HG03095 (cell line): Measurements from ENCODE around the gene RHBDF2.

ENCODE experiments used
- ATAC-seq: cut with Tn5 transposase; IDR thresholded peaks from one replicate; pipeline ENCODE4 v1.9.1; 2021; ENCODE audit warnings: moderate library complexity; ENCODE audit not compliant: unreplicated experiment

Gene RHBDF2

DNA sequence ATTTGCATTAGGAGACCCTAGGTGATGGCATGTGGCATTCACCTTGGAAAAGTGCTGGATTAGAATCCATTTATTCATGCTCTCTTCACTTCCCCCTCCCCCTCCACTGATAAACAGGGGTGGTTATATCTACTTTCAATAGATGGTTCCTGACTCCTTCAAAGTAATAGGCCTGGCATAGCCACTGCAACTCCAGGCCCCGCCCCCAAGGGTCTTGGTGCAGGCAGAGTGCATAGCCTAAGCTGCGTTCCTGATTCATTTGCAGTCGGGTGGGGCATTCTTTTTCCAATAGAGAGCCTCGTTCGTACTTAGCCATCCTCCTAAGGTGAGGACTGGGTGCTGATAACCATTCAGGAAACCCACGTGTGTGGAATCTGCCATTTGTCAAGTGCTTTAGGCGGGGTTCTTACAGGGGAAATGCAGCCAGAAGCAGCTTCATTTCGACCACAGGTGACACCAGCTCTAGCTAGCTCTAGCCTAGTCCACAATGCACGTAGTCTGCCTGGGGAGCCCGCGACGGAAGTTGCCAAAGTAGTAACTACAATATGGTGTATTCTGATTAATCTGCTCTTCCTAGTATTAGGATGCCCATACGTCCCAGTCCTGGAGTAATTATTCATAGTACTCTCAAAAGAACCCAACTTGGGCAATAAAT, 59.4 kb downstream of the RHBDF2 start:
- ATAC-seq: no peak

DNA sequence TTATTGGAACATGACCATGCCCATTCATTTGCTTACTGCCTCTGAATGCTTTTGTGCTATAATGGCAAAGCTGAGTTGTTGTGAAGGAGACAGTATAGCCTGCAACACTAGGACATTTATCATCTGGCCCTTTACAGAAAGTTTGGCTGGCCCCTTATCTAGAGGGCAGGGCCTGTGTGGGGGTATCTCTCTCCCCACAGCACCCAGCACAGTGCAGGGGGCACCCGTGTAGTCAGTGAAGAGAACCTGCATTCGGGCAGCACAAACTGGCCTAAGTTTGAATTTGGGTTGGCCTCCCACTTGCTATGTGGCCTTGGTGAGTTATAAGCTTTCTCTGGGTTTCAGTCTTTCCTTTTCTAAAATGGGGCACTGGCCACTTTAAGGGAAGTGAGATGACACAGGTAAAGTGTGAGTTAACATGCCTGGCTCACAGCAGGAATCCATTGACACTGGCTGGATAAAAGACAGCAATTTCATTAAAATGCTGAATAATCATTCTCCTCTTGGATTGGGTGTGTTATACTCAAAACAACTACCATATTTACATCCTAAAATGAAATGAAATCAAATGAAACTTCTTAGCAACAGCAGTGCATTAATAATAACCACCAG, 60.4 kb downstream of the RHBDF2 start:
- ATAC-seq: no peak

DNA sequence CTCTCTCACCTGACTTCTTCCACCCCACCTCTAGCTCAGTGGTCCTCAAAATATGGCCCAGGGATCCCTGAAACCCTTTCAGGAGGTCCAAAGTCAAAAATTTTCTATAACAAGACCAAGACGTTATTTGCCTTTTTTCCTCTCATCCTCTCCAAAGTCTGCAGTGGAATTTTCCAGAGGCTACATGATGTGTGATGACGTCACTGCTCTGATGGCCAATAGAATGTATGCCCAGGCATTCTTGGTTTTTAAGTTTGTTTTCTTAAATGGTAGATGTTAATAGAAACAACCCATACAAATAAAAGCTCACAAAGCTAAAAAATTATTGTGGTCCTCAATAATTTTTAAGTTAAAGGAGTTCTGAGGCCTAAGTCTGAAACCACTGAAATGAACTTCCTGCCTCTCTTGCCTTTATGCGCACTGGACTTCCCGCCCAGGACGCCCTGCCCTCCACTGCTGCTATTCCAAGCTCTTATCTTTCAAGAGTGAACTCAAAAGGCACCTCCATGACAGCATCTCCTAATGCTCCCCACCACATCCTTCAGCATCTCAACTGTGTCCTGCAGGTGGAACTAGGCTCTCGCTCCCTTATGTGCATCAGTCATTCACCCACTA, 61.8 kb downstream of the RHBDF2 start:
- ATAC-seq: no peak

DNA sequence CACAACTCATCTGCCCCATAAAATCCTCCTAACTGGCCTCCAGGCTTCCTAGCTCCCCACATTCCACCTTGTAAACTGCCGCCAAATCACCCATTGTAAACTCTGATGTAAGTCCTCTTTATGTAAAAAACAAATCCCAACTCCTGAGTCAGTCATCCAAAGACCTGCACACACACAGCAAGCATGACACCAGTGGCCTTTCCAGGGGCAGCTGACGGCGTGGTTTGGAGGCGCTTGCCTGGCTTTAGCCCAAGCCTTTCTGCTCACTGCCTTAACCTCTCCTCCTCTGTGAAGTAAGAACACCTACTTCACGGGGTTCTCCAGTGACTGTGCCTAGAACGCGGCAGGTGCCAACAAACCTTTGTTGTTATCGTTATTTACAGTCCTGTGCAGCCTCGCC, 62.3 kb downstream of the RHBDF2 start:
- ATAC-seq: no peak

DNA sequence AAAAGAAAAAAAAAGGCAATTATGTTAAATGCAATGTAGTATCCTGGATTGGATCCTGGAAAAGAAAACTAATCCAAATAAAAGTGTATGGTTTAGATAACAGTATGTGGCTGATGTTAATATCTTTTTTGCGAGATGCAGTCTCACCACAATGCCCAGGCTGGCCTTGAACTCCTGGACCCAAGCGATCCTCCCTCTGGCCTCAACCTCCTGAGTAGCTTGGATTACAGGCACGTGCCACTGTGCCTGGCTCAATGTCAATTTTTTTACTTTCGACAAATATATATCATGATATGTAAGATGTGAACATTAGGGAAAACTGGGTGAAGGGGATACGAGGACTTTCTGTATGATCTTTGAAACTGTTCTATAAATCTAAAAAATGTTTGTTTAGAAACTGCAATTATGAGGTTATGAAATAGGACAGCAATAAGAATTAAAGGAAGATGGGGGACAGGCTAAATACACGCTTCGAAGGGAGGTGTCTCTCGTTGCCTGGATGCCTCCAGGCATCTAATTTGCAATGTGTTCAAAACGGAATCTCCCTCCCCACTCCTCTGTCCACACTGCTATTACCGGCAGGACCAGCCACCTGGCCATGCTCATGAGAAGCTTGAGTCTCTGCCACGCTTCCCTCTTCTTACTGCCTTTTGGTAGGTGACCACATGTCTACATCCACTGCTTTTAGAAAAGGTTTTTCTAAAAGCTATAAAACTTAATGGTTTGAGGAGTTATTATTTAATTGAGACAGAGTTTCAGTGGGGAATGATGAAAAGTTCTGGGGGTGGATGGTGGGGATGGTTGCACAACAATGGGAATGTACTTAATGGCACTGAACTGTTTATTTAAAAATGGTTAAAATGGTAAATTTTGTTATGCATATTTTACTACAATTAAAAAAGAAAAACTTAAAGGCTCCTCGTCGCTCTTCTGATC, 63.5 kb downstream of the RHBDF2 start:
- no peak for ATAC-seq

DNA sequence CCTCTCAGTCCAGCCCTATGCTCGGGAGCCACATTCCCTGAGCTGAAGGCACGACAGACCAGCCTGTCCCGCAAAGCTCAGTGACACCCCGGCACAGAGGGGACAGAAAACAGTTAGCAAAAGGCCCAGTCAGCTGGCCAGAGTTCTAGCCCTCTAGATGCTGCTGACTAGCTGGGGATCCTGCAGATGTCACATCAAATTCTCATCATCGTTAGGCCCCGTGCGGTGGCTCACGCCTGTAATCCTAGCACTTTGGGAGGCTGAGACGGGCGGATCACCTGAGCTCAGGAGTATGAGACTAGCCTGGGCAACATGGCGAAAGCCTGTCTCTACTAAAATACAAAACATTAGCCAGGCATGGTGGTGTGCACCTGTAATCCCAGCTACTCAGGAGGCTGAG, 65.5 kb downstream of the RHBDF2 start:
- ATAC-seq: no peak

DNA sequence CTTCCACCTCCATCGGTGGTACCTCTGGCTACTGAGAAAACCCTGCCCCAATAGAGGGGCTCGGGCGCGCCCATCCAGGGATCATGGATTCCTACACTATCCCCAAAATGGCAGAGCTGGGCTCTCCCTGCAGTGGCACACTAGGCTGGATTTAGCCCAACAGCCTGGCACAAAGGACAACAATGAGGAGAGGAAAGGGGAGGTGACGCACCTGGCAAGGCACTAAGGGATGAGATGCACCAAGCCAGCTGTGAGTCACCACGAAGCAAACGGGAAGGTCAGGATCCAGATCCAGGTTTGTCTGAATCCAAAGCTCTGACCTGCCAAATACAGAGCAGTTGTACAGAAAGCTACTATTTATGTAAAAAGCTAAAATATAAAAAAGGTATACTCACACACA, 66.4 kb downstream of the RHBDF2 start:
- no peak for ATAC-seq

DNA sequence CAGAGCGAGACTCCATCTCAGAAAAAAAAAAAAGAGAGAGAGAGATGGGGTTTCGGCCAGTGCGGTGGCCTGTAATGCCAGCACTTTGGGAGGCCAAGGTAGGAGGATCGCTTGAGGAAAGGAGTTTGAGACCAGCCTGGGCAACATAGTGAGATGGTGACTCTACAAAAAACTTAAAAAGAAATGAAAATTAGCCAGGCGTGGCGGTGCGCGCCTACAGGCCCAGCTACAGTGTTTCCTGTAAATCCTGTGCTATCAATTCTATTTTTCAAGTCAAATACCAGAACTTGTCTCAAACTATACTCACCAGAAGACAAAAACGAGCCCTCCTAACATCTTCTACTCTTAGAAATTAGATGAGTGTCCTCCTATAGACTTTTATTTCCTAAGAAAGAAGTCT, 67.5 kb downstream of the RHBDF2 start:
- no peak for ATAC-seq

DNA sequence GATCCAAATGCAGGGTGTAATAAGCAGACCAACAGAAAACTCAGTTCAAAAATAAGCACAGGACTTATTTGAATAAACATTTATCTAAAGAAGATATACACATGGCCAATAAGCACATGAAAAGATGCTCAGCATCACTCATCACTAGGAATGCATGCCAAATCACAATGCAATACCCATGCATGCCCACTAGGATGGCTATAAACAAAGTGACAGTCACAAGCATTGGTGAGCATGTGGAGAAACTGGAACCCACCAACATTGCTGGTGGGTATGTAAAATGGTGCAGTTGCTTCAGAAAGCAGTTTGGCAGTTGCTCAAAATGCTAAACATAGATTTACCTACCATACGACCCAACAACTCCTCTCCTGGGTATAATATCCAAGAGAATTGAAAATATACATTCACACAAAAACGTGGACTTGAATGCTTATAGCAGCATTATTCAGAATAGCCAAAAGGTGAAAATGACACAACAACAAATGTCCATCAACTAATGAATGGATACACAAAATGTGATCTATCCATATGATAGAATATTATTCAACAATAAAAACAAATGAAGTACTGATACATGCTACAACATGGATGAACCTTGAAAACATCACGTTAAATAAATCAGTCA, 68.4 kb downstream of the RHBDF2 start:
- no peak for ATAC-seq

DNA sequence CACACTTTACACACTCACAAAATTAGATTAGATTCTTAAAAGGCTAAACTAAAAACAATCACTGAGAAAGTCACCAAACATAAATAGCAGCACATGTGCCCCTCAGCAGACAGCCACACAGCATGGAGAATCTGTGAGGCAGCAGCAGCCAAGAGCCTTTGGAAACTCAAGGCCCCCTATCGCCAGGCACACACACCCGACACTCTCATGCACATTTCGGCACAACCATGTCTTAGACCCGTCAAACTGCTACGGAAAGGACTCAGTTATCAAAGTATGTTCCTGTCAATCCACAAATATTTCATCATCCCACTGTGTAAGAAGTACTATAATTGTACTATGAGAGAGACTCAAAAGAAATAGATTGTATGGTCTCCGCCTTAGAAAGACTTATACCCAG, 69.2 kb downstream of the RHBDF2 start:
- no peak for ATAC-seq

DNA sequence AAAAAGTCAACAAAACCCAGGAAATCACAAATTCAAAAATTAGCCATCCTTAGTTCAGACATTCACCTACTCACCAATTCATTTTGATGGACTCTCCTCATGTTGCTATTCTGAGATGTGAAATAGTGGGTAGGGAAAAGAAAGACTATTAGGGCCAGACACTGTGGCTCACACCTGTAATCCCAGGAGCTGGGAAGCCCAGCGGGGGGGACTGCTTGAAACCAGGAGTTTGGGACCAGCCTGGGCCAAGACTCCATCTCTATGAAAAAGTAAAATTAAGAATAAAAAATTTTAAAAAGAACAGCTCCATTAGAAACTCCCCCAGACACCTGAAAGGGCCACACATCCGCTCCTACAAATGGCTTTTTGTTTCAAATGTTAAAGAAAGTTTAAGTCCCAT, 69.7 kb downstream of the RHBDF2 start:
- no peak for ATAC-seq

DNA sequence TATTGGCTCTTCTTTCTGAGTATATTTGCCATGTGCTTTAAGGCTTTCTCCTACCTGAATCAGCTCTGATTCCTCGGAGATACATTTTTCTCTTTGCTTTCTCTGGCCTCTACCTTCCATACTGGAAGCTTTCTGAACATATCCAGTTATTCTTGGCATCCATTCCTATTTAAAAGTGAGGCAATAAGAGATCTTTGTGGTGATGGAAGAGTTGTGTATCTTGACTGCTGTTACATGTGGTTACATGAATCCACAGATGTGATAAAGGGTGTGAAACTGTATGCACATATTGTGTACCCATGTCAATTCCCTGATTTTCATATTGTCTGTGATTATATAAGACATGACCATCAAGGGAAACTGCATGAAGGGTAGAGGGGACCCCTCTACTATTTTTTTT, 72.7 kb downstream of the RHBDF2 start:
- ATAC-seq: no peak

DNA sequence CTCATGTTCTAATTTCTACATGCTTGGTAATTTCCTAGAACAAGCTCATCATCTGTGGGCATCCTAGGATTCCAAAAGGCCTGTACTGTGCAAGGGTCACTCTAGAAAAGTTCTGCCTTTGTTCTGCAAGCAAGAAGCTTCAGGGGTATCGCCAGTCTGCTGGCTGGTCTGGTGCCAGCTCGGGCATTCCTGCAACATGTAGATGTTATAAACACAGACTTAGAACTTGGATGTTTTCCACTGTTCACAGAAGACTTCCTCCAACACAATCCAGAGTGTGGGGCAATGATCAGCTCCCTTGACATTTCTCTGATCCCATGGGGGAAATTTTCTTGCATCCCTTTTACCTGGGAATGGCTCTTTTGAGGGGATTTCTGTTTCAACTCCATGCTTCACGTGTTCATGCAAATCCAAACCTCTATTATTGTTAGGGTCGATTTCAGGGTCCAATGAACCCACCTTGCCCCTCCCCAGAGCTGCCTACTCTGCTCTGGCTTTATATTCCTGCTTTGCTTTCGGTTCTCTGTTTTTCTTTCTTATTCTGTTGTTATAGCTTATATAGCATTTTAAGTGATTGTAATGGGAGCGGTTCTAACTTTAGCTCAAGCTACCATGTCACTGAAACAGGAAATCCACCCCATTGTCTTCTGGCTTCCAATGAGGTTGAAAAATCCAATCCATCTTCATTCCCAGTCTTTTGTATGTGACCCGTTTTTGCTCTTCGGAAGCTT, 73.6 kb downstream of the RHBDF2 start:
- ATAC-seq: no peak

DNA sequence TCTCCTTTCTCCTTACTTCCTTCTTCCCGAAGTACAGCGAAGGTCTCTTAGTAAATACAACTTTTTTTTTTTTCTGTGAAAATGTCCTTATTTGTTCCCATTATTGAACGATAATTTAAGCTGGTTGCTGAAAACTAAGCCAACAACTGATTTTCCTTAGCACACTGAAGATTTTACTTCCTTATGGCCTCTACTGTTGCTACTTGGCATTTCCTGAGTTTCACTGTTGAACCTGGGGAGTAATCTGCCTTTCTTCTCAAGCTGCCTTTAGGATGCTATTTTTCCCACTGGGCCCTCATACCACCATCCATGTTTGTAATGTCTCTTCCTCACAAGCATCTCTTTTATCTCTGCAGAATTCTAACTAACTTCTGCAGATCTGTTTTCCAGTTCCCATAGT, 74.4 kb downstream of the RHBDF2 start:
- no peak for ATAC-seq

DNA sequence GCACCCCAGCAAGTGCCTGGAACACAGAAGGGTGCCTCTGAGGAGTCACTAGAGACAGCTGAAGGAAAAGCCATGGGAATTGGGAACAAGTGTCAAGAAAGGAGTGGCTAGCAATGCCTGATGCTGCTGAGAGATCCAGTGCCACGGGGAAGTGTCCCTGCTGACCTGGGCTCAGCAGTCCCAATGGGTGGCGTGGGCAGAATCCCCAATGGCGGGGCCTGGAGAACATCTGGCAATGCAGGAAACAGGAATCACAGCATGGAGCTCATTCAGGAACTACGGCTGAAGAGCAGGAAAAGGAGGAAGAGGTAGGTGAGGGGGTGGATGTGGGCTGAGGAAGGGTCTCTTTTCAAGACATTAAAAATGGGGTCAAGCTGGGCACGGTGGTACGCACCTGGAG, 78.4 kb downstream of the RHBDF2 start:
- no peak for ATAC-seq

DNA sequence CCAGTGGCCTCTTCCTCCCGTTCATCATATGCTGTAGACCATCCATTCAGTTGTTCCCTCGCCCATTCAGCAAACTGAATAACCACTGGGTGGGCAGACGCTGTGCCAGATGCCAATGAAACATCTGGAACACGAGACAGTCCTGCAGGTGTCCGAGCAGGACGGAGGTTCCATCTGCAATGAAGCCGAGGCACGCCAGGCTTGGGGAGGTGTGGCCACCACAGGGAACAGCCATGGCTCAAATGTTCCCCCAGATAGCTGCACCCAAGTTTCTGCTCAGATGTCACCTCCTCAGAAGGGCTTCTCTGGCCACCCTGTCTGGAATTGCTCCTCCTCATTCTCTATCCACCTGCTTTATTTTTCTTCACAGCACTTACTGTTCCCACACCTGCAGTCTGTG, 78.8 kb downstream of the RHBDF2 start:
- ATAC-seq: no peak

DNA sequence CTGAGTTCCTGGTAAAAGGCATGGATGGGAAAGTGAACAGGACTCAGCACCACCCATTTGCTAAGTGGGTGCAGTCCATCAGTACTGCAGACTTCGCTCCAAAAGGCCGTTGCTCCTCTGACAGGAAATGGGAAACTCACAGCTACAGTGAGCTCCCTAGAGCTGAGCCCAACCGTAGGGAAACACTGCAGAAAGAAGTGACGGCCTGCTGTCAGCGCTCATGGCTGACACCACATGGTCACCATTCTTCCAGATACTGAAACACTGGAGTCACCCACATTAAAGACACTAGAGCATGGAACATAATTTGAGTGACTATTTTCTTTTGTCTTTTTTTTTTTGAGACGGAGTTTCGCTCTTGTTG, 80.2 kb downstream of the RHBDF2 start:
- ATAC-seq: no peak
